HepG2 (cell line): ENCODE data around the gene APEX1. TPM values are rescaled to one million over a fixed set of nuclear protein-coding genes. Genes with fewer than 3 reads are reported as not detected.

ENCODE experiments used
- ATAC-seq: fragments of 200-7000 bp; cut with Tn5 transposase; 3 replicates; pipeline ENCODE4 v1.9.1; 2020; ENCODE audit warnings: mild to moderate bottlenecking, moderate library complexity
- BruUV-seq: library from RNA; stranded (reverse); fragments of 400-500 nt; replicated peaks from 2 replicates; lab custom pipeline; 2021; lab: Mats Ljungman, UMichigan
- CTCF ChIA-PET: fragments of 300-600 bp; formaldehyde crosslinking; extraction: SDS; loops from one replicate; lab custom pipeline; 2021; ENCODE audit warnings: low total read pairs, inconsistent platforms, low intra/inter-chr PET ratio; lab: Yijun Ruan, JAX
- POLR2A ChIA-PET: fragments of 350-600 bp; sonication (Branson Sonifier 250); formaldehyde crosslinking; loops from one replicate; lab custom pipeline; 2020; ENCODE audit warnings: antibody characterized with exemption, inconsistent platforms; lab: Yijun Ruan, JAX
- DNase-seq: peaks from one replicate; pipeline ENCODE4 v3.0.0-alpha.2; 2015; ENCODE audit warnings: low spot score
- FAIRE-seq: peaks from 3 replicates; lab custom pipeline; 2011; peaks lifted over from hg19 to GRCh38; lab: Jason Lieb, UNC
- H2AFZ ChIP-seq: one replicate; pipeline ENCODE4 v1.6.1; 2011; ENCODE audit warnings: low read length, inconsistent platforms
- H3K27ac ChIP-seq: fragments of 300-600 bp; 3 replicates; pipeline ENCODE4 v1.8.0; 2011; ENCODE audit warnings: mixed run types, mild to moderate bottlenecking, mixed read lengths, low read length, inconsistent platforms; ENCODE audit not compliant: insufficient read depth; ENCODE audit errors: extremely low read length
- H3K27me3 ChIP-seq, 2 experiments: fragments of 200-600 bp in 1 of 2; 2 replicates in 1 of 2; 3 replicates in 1 of 2; pipeline versions ENCODE4 v1.6.0 to v1.8.0; 2011; ENCODE audit warnings: low read length in 2 of 2, mild to moderate bottlenecking in 2 of 2, moderate library complexity in 2 of 2, inconsistent platforms in 1 of 2; ENCODE audit not compliant: insufficient read depth in 2 of 2, control insufficient read depth in 1 of 2
- H3K36me3 ChIP-seq, 2 experiments: fragments of 200-600 bp in 1 of 2; replicated peaks in 1 of 2; 2 replicates in 1 of 2; 3 replicates in 1 of 2; pipeline versions ENCODE4 v1.5.1 to v1.8.0; 2011; ENCODE audit warnings: low read length in 2 of 2, inconsistent platforms in 1 of 2; ENCODE audit not compliant: insufficient read depth in 2 of 2, control insufficient read depth in 1 of 2
- H3K4me1 ChIP-seq: 2 replicates; pipeline ENCODE4 v1.5.1; 2012; ENCODE audit warnings: low read length, inconsistent platforms; ENCODE audit not compliant: insufficient read depth
- H3K4me2 ChIP-seq: 2 replicates; pipeline ENCODE4 v1.6.0; 2011; ENCODE audit warnings: low read depth, low read length, inconsistent platforms
- H3K4me3 ChIP-seq, 3 experiments: fragments of 200-600 bp in 1 of 3; sonication (generic), shearing (Covaris generic) in 1 of 3; replicated peaks in 1 of 3; 2 replicates each; pipeline ENCODE4 v1.5.1; 2011 to 2016; ENCODE audit warnings: low read length in 3 of 3, inconsistent platforms in 2 of 3, low read depth in 2 of 3, mild to moderate bottlenecking in 2 of 3, control low read depth in 1 of 3, mixed read lengths in 1 of 3; ENCODE audit not compliant: insufficient read depth in 1 of 3
- H3K79me2 ChIP-seq: one replicate; pipeline ENCODE4 v1.6.1; 2011; ENCODE audit warnings: low read length, inconsistent platforms; ENCODE audit not compliant: insufficient read depth
- H3K9ac ChIP-seq: 2 replicates; pipeline ENCODE4 v1.6.0; 2011; ENCODE audit warnings: mild to moderate bottlenecking, low read depth, low read length, inconsistent platforms; ENCODE audit not compliant: insufficient read depth
- H3K9me3 ChIP-seq: 2 replicates; pipeline ENCODE4 v1.5.1; 2012; ENCODE audit warnings: mild to moderate bottlenecking, low read length
- H4K20me1 ChIP-seq: 2 replicates; pipeline ENCODE4 v1.6.0; 2011; ENCODE audit warnings: inconsistent platforms, mild to moderate bottlenecking, low read length, moderate library complexity; ENCODE audit not compliant: insufficient read depth
- HES4 ChIP-seq: sonication (generic); formaldehyde crosslinking; IDR thresholded peaks from 2 replicates; pipeline ENCODE4 v1.9.0; 2021; ENCODE audit warnings: mild to moderate bottlenecking, missing genetic modification reagents, borderline replicate concordance
- HNF4G ChIP-seq, 2 experiments: sonication (generic) in 1 of 2; formaldehyde crosslinking in 1 of 2; IDR thresholded peaks; 2 replicates each; pipeline versions ENCODE4 v1.4.0 to v1.6.1; 2011 to 2020; ENCODE audit warnings: borderline replicate concordance in 2 of 2, low read depth in 2 of 2, mild to moderate bottlenecking in 2 of 2, low read length in 1 of 2, missing genetic modification reagents in 1 of 2, moderate library complexity in 1 of 2
- KDM5A ChIP-seq: fragments of 200-600 bp; sonication (generic); IDR thresholded peaks from 2 replicates; pipeline ENCODE4 v1.7.0; 2018; ENCODE audit warnings: antibody characterized with exemption, mild to moderate bottlenecking, low read length, borderline replicate concordance
- MIXL1 ChIP-seq: IDR thresholded peaks from 2 replicates; pipeline ENCODE4 v1.6.1; 2016
- NR1H2 ChIP-seq: sonication (generic); formaldehyde crosslinking; IDR thresholded peaks from 2 replicates; pipeline ENCODE4 v1.8.1; 2022; ENCODE audit warnings: low read depth, missing genetic modification reagents, borderline replicate concordance
- RBFOX2 ChIP-seq: fragments of 200-400 bp; formaldehyde crosslinking; IDR thresholded peaks from 2 replicates; pipeline ENCODE4 v1.6.1; 2017; ENCODE audit warnings: low read depth, mild to moderate bottlenecking, low read length
- RFX3 ChIP-seq: IDR thresholded peaks from 2 replicates; pipeline ENCODE4 v1.6.1; 2016; ENCODE audit warnings: missing biosample characterization, missing genetic modification reagents
- TSC22D2 ChIP-seq: sonication (generic); formaldehyde crosslinking; IDR thresholded peaks from 2 replicates; pipeline ENCODE4 v1.5.1; 2020; ENCODE audit warnings: missing genetic modification reagents, mild to moderate bottlenecking, borderline replicate concordance
- ZNF572 ChIP-seq: sonication (generic); formaldehyde crosslinking; IDR thresholded peaks from 2 replicates; pipeline ENCODE4 v1.5.1; 2020; ENCODE audit warnings: mild to moderate bottlenecking, missing genetic modification reagents
- ZNF589 ChIP-seq: sonication (generic); formaldehyde crosslinking; conservative IDR thresholded peaks from 2 replicates; pipeline ENCODE4 v1.8.0; 2022; ENCODE audit warnings: mild to moderate bottlenecking, moderate library complexity, missing genetic modification reagents
- ZNF891 ChIP-seq: sonication (generic); formaldehyde crosslinking; IDR thresholded peaks from 2 replicates; pipeline ENCODE4 v1.5.0; 2020; ENCODE audit warnings: mild to moderate bottlenecking, missing genetic modification reagents
- ZZZ3 ChIP-seq: sonication (generic); formaldehyde crosslinking; IDR thresholded peaks from 2 replicates; pipeline ENCODE4 v1.4.0; 2020; ENCODE audit warnings: missing genetic modification reagents, mild to moderate bottlenecking, borderline replicate concordance
- WGBS: methylation state at CpG from one replicate; pipeline ENCODE4 v1.1.6; 2017; ENCODE audit warnings: low lambda C conversion rate; 5-methylcytosine and 5-hydroxymethylcytosine counted together
- in situ Hi-C: cut with HindIII; loops from 2 replicates; pipeline ENCODE4 v1.10.0; 2017; ENCODE audit warnings: low pct_unique_long_range_greater_than_20kb; ENCODE audit not compliant: extremely low pct_ligation_motif_present
- intact Hi-C: fragments of 100-400 bp; cut with micrococcal nuclease; formaldehyde crosslinking; loops from one replicate; pipeline ENCODE4 v1.10.0; 2022; ENCODE audit not compliant: unreplicated experiment
- polyA plus RNA-seq, 8 experiments: library from polyadenylated mRNA; depleted of rRNA in 3 of 8; stranded (reverse) in 7 of 8; unstranded in 1 of 8; fragments of >200 nt; fragmentation: Illumina TruSeq in 4 of 8; extraction: Trizol in 4 of 8; gene quantifications; 2 replicates each; pipeline versions ENCODE4 v1.2.1 to v1.2.3, GENCODE V29; 2011 to 2016; ENCODE audit warnings: low read depth in 4 of 8, missing spikeins in 1 of 8, mixed read lengths in 1 of 8; ENCODE audit not compliant: insufficient read depth in 1 of 8
- total RNA-seq, 5 experiments: library from RNA; depleted of rRNA; stranded (reverse); fragments of >200 nt; fragmentation: Illumina TruSeq; extraction: Trizol; gene quantifications; 2 replicates each; pipeline ENCODE4 v1.2.3, GENCODE V29; 2016; ENCODE audit warnings: low read depth in 1 of 5
- TF ChIP-seq, protein P1 (sequence below): sonication (generic); formaldehyde crosslinking; IDR thresholded peaks from 2 replicates; pipeline ENCODE4 v1.4.0; 2020; ENCODE audit warnings: mild to moderate bottlenecking, missing genetic modification reagents
- TF ChIP-seq, protein P2 (sequence below): sonication (generic); formaldehyde crosslinking; IDR thresholded peaks from 2 replicates; pipeline ENCODE4 v1.9.0; 2022; ENCODE audit warnings: low read depth, missing genetic modification reagents
- TF ChIP-seq, protein P3 (sequence below): sonication (generic); formaldehyde crosslinking; IDR thresholded peaks from 2 replicates; pipeline ENCODE4 v1.4.0; 2020; ENCODE audit warnings: low read depth, mild to moderate bottlenecking, missing genetic modification reagents

APEX1 gene
- total and polyA plus RNA-seq, 2 of the 13 experiments (the other 11 are each of a cell fraction or from before 2014, with no cell fraction given), result 171 to 405 TPM

DNA sequence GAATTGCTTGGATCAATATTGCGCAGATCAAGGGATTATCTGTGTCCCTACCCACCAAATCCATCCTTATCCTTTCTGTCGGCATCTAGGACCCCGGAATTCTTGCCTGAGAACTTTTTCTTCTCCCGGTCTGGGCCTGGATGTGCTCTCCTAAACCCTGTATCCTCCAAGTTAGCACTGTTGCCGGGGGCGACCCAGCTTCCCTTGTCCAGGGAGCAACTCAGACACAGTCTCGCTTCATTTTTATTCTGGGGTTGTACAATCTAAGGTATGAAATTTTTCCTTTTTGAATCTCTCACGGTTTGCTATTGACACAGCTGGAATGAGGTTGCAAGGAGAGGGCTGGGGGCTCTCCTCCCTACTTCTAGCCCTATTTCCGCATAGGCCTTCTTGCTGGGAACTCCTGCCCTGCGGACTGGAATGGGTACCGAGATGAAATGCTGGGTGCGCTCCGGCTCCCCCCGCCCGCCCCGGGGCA, 13.8 kb downstream of the APEX1 start (continued):
- 0 out of 2 replicates have a peak, but pooled peaks have one; percentile 15 for TF ChIP-seq KDM5A
- 0 out of 2 replicates have a peak, but pooled peaks have one; percentile 21 for TF ChIP-seq ZNF589 (CRISPR knock-in tag)
- 0 out of 2 replicates have a peak, but pooled peaks have one; percentile 4 for TF ChIP-seq HES4
- 0 out of 2 replicates have a peak, but pooled peaks have one; percentile 47 for TF ChIP-seq ZNF572 (CRISPR knock-in tag)

DNA sequence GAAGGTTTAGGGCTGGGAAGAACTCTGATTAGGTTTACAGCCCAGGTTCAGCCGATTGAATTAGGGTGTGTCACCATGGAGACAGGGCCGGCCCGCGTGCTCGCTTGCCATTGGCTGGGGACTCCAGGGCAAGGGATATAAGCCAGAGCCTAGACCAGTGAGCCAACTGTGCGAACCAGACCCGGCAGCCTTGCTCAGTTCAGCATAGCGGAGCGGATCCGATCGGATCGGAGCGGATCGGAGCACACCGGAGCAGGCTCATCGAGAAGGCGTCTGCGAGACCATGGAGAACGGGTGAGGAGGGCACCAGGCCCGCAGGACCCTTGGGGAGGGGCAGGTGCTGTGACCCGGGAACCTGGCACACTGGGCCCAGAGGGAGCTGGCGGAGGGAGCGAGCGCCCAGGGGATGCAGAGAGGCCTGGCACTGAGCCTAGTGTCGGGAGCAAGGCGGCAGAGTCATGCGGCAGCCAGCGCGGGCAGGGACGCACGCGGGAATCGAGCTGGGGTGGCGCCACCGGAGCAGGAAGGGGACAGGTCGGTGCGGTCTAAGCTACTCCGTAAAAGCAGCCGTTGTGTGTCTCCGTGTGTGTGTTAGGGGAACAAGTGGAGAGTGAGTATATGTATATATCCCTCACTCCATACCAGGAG, 14.3 kb downstream of the APEX1 start, which contains the start of gene PNP:
TSS of gene PNP (plus strand) at position 165 of the 648 bp plus-strand sequence. CDS start at position 284, 119 bp downstream.
- intact Hi-C loops, result loop anchor here (1.0 kb wide), 3 partner anchors 8 to 213 kb away; partner anchors contain the start of genes PIP4P1 and TEP1
- 0% methylated on average over 24 of the region's 40 CpGs for WGBS
- CTCF ChIA-PET, result no interaction called here
- H2AFZ ChIP-seq, result peak within 1 kb of the TSS; percentile 78
- TSS peak; percentile 65 for BruUV-seq
- in situ Hi-C loops, result loop anchor here (10.0 to 25.0 kb wide), 3 partner anchors 132 to 505 kb away; partner anchors contain the start of genes CCNB1IP1 and PARP2
- FAIRE-seq, result peak; percentile 93
- POLR2A ChIA-PET, result interaction anchor here (0.7 to 4.1 kb wide), 11 partner anchors 8 to 212 kb away, joined by 3 to 46 read pairs (median 6); partner anchors contain the start of genes APEX1, OSGEP, PARP2 and PIP4P1
- no peaks in the 10 kb centered on the region for H3K27me3 ChIP-seq
- H3K4me3 ChIP-seq, result peak within 1 kb of the TSS; percentile 54 to 93 (median 74)
- H3K9me3 ChIP-seq, result no peaks in the 10 kb centered on the region
- H3K4me1 ChIP-seq, result peaks cover 52% of the 10 kb centered on the region
- DNase-seq, result peak; percentile 88
- no peaks in the 10 kb centered on the region for H4K20me1 ChIP-seq
- peak; percentile 97 for ATAC-seq
- peaks cover 3 to 12% of the 10 kb centered on the region in 2 experiments; a peak in 3 of 5 replicates for H3K36me3 ChIP-seq
- peaks cover 17% of the 10 kb centered on the region for H3K79me2 ChIP-seq
- H3K4me2 ChIP-seq, result peak within 1 kb of the TSS; percentile 99
- peak within 1 kb of the TSS; percentile 53 for H3K27ac ChIP-seq
- H3K9ac ChIP-seq, result peak within 1 kb of the TSS; percentile 70
- TF ChIP-seq TSC22D2 (CRISPR knock-in tag), result no peak
- TF ChIP-seq HNF4G (IDR thresholded peaks at IDR 0.05; ENCODE audit: borderline replicate concordance, low read depth, low read length), result no peak
- peak; percentile 43; the same call in 1 of the 2 replicates for TF ChIP-seq HNF4G (CRISPR knock-in tag; IDR thresholded peaks at IDR 0.05; ENCODE audit: borderline replicate concordance, low read depth)
- TF ChIP-seq, protein P1, sequence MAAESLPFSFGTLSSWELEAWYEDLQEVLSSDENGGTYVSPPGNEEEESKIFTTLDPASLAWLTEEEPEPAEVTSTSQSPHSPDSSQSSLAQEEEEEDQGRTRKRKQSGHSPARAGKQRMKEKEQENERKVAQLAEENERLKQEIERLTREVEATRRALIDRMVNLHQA (CRISPR knock-in tag), result peak; percentile 38; the same call in 1 of the 2 replicates
- TF ChIP-seq, protein P2, sequence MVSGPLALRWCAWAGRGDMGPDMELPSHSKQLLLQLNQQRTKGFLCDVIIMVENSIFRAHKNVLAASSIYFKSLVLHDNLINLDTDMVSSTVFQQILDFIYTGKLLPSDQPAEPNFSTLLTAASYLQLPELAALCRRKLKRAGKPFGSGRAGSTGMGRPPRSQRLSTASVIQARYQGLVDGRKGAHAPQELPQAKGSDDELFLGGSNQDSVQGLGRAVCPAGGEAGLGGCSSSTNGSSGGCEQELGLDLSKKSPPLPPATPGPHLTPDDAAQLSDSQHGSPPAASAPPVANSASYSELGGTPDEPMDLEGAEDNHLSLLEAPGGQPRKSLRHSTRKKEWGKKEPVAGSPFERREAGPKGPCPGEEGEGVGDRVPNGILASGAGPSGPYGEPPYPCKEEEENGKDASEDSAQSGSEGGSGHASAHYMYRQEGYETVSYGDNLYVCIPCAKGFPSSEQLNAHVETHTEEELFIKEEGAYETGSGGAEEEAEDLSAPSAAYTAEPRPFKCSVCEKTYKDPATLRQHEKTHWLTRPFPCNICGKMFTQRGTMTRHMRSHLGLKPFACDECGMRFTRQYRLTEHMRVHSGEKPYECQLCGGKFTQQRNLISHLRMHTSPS (CRISPR knock-in tag), result peak; percentile 82; the same call in 1 of the 2 replicates
- TF ChIP-seq RBFOX2, result peak; percentile 91
- TF ChIP-seq ZZZ3 (CRISPR knock-in tag), result peak; percentile 76; the same call in 1 of the 2 replicates
- TF ChIP-seq, protein P3, sequence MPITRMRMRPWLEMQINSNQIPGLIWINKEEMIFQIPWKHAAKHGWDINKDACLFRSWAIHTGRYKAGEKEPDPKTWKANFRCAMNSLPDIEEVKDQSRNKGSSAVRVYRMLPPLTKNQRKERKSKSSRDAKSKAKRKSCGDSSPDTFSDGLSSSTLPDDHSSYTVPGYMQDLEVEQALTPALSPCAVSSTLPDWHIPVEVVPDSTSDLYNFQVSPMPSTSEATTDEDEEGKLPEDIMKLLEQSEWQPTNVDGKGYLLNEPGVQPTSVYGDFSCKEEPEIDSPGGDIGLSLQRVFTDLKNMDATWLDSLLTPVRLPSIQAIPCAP (CRISPR knock-in tag), result no peak
- peak; percentile 71; the same call in 1 of the 2 replicates for TF ChIP-seq MIXL1
- TF ChIP-seq ZNF891 (CRISPR knock-in tag), result peak; percentile 88
- 0 out of 2 replicates have a peak, but pooled peaks have one; percentile 10 for TF ChIP-seq NR1H2 (CRISPR knock-in tag)
- TF ChIP-seq RFX3 (CRISPR knock-in tag), result peak; percentile 85
